Body of pancreas (tissue), 4 donors: ENCODE results near the gene PIBF1. TPM values are rescaled to one million over a fixed set of nuclear protein-coding genes. Genes with fewer than 3 reads are reported as not detected.

ENCODE experiments used
- ATAC-seq: fragments of 150-250 bp; one replicate; pipeline ENCODE4 v1.9.1; 2016
- DNase-seq, 4 donors: peaks; one replicate each; pipeline ENCODE4 v3.0.0-alpha.2; 2019
- H3K27ac ChIP-seq, 4 donors: fragments of 200-600 bp; sonication (generic); 1 replicate in 3 of 4; 2 replicates in 1 of 4; pipeline versions ENCODE4 v1.5.1 to v1.6.1; 2016 to 2019; ENCODE audit warnings: mild to moderate bottlenecking in 1 of 4, mixed read lengths in 1 of 4, moderate library complexity in 1 of 4
- H3K27me3 ChIP-seq, 2 donors: fragments of 200-600 bp; sonication (generic); one replicate each; pipeline ENCODE4 v1.6.0; 2016; ENCODE audit warnings: mild to moderate bottlenecking in 1 of 2
- H3K36me3 ChIP-seq, 2 donors: fragments of 200-600 bp; sonication (generic); replicated peaks in 1 of 2; 2 replicates each; pipeline ENCODE4 v1.5.1; 2016; ENCODE audit warnings: low read depth in 2 of 2; ENCODE audit not compliant: insufficient read depth in 1 of 2
- H3K4me1 ChIP-seq: fragments of 200-600 bp; sonication (generic); one replicate; pipeline ENCODE4 v1.6.0; 2016
- H3K4me3 ChIP-seq, 2 donors: fragments of 200-600 bp; sonication (generic); 1 replicate in 1 of 2; 2 replicates in 1 of 2; pipeline ENCODE4 v1.5.1; 2016 to 2019
- H3K9me3 ChIP-seq, 3 donors: fragments of 200-600 bp; sonication (generic); 1 replicate in 2 of 3; 2 replicates in 1 of 3; pipeline ENCODE4 v1.5.1; 2016
- POLR2A ChIP-seq, 3 donors: fragments of 450-650 bp; IDR thresholded peaks; one replicate each; pipeline ENCODE4 v1.6.1; 2016; ENCODE audit warnings: antibody characterized with exemption in 3 of 3, mild to moderate bottlenecking in 2 of 3
- WGBS, 2 donors: methylation state at CpG; one replicate each; pipeline ENCODE4 v1.1.5; 2017; 5-methylcytosine and 5-hydroxymethylcytosine counted together
- intact Hi-C: fragments of 100-400 bp; cut with DNase I; formaldehyde crosslinking; loops from one replicate; pipeline ENCODE4 v1.15.1; 2023
- total RNA-seq, 2 donors: library from RNA; depleted of rRNA; stranded (reverse); fragments of >200 nt; gene quantifications; one replicate each; pipeline ENCODE4 v1.1.0, GENCODE V29; 2016
- TF ChIP-seq, protein P1 (sequence below), 7 experiments: fragments of 450-650 bp in 4 of 7; fragments of 200-600 bp in 3 of 7; sonication (generic) in 3 of 7; IDR thresholded peaks; one replicate each; pipeline ENCODE4 v1.5.1; 2016 to 2019; ENCODE audit warnings: antibody characterized with exemption in 7 of 7

The PIBF1 gene
- total RNA-seq, 2 donors from 2014 or later: 7.6 to 25.9 TPM

DNA sequence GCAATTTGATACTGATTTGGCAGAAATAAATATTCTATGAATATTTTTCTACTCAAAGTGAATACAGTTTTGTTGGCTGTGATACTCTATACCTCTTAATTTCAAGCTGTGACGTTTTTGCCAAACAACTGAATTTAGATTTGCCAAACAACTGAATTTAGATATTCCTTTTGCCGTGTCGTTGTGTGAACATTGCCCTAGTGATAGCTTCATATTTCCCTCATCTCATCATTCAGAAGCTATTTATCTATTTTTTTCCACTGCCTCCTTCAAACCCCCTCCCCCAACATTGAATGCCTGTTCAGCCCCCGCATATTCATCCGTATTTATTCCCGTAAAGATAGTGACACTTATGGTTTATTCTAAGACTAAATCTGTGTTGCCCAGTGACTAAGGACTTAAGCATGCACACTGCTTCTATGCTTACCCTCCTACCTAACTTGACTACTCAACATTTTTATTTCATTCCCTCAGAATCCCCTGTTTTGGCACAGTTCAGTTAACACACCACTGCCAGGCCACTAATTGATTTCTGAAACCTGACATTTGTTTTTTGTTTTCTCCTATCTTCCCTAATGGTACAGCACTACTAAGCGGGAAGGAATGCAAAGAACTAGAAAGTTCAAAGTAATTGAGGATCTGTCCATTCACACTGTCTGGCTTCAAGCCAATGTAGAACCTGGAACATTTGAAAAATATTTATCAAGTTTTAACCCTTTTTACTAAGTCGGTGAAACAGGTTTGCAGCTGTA is 274.1 kb downstream of the PIBF1 start:
- Histone ChIP-seq H3K9me3 (no peaks in the 10 kb centered on the region), H3K4me3 (no peak overlapping the region), H3K36me3 (no peaks in the 10 kb centered on the region), H3K27me3 (no peaks in the 10 kb centered on the region), H3K4me1 (peaks cover 7% of the 10 kb centered on the region), H3K27ac (no peak overlapping the region)
- no peak for DNase-seq
- 60 to 62% methylated on average over 8 of the region's 8 CpGs for WGBS, 2 donors
- intact Hi-C loops: no loop called here
- TF ChIP-seq POLR2A (IDR thresholded peaks at IDR 0.05): no peak
- TF ChIP-seq, protein P1, sequence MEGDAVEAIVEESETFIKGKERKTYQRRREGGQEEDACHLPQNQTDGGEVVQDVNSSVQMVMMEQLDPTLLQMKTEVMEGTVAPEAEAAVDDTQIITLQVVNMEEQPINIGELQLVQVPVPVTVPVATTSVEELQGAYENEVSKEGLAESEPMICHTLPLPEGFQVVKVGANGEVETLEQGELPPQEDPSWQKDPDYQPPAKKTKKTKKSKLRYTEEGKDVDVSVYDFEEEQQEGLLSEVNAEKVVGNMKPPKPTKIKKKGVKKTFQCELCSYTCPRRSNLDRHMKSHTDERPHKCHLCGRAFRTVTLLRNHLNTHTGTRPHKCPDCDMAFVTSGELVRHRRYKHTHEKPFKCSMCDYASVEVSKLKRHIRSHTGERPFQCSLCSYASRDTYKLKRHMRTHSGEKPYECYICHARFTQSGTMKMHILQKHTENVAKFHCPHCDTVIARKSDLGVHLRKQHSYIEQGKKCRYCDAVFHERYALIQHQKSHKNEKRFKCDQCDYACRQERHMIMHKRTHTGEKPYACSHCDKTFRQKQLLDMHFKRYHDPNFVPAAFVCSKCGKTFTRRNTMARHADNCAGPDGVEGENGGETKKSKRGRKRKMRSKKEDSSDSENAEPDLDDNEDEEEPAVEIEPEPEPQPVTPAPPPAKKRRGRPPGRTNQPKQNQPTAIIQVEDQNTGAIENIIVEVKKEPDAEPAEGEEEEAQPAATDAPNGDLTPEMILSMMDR (IDR thresholded peaks at IDR 0.05): no peak
- no peak for ATAC-seq

DNA sequence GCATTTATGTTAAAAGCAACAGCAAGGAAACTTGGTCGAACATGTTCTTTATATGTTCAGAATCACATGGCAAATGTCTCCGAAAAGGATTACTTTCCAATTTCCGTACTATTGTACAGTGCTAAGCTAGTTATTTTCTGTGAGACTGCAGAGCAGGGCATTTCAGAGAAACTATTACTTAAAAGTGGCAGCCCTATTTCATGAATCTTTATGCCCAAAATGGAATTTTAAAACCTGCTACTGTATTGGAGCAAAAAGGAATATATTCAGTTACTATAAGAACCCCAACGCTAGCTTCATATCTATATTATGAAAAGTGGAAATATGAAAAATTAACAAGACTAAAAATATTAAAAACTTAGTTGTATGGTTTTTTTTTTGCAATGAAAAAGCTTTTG is 274.6 kb downstream of the PIBF1 start:
- Histone ChIP-seq H3K9me3 (no peaks in the 10 kb centered on the region), H3K27me3 (no peaks in the 10 kb centered on the region), H3K27ac (no peak overlapping the region), H3K4me3 (no peak overlapping the region), H3K36me3 (no peaks in the 10 kb centered on the region), H3K4me1 (peaks cover 10% of the 10 kb centered on the region)
- intact Hi-C loops: no loop called here
- DNase-seq (no peak), ATAC-seq (no peak)
- TF ChIP-seq, protein P1 (IDR thresholded peaks at IDR 0.05): no peak
- TF ChIP-seq POLR2A (IDR thresholded peaks at IDR 0.05): no peak
- 81 to 88% methylated on average over 4 of the region's 4 CpGs for WGBS, 2 donors

DNA sequence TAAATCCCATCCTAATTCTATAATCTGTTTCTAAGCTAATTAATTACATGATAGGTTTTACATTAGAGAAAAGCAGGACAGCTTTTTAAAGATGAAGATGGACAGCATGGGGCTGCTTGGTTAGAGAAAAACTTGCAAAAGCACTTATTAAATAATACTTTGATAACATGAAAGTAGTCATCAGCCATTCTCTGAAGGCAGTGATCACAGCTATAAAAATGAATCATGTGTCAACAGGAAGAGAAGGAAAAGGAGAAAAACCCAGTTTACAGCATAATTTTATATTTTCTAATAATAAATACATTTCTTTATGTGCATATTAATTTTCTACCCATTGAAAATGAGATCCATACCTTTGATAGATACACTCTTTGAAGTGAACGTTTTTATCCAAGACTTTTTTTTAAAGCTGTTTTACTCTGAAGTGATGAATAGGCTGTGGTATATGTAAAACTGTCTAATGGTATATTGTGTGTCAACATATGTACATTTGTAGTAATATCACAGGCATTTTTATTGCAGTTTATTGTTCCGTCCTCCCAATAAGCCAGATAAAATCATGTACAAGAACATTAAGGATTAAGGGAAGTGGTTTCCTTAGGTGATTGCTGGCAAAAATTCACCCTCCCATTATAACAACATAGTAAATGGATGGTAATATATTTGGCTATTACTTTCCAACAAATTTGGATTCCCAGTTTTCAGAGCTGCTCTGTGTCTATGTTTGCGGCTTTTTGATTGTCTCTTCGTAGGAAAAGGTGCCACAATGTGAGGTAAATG is 275.5 kb downstream of the PIBF1 start:
- Histone ChIP-seq H3K4me3 (no peak overlapping the region), H3K27me3 (no peaks in the 10 kb centered on the region), H3K27ac (no peak overlapping the region), H3K36me3 (no peaks in the 10 kb centered on the region), H3K9me3 (no peaks in the 10 kb centered on the region), H3K4me1 (peaks cover 20% of the 10 kb centered on the region)
- WGBS, 2 donors: 63 to 78% methylated on average over 4 of the region's 4 CpGs
- no peak for TF ChIP-seq POLR2A (IDR thresholded peaks at IDR 0.05)
- TF ChIP-seq, protein P1 (IDR thresholded peaks at IDR 0.05): no peak
- intact Hi-C loops: no loop called here
- ATAC-seq: no peak
- DNase-seq: no peak

DNA sequence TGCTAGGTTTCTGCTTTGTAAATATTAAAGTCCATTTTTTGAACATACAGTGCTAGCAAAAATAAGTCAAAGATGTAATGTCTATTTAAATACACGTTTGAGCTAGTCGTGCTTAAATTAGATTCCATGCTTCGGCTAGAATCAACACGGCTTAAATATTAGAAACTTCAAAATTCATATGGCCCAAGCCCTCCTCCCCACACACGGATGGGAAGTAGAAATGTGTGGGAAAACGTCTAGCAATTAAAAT is 276.1 kb downstream of the PIBF1 start:
- H3K27ac ChIP-seq: peak overlapping the region in 2 of 4 donors; percentile 86 to 89
- intact Hi-C loops: no loop called here
- H3K4me1 ChIP-seq: peaks cover 21% of the 10 kb centered on the region
- ATAC-seq (no peak), DNase-seq (no peak)
- peak overlapping the region in 1 of 2 donors; percentile 3 for H3K4me3 ChIP-seq
- no peaks in the 10 kb centered on the region for H3K9me3 ChIP-seq
- H3K27me3 ChIP-seq: no peaks in the 10 kb centered on the region
- no peak for TF ChIP-seq POLR2A (IDR thresholded peaks at IDR 0.05)
- TF ChIP-seq, protein P1 (IDR thresholded peaks at IDR 0.05): no peak
- H3K36me3 ChIP-seq: no peaks in the 10 kb centered on the region
- 15 to 17% methylated on average over 6 of the region's 6 CpGs for WGBS, 2 donors

DNA sequence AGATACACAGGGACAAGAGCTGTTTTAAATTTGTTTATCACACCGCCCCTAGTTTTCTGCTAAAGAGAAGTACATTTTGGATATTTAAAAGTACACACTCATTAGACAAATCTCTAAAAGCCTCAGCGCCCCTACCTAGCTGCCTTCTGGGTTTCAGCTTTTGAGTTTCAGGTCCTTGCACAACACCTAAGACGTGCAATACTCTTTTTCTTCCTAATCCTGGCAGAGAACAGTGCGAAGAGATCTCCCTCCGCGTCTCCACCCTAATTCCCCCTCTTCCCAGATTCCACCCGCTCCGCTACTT is 276.5 kb downstream of the PIBF1 start:
- DNase-seq (no peak), ATAC-seq (no peak)
- H3K9me3 ChIP-seq: no peaks in the 10 kb centered on the region
- H3K36me3 ChIP-seq: no peaks in the 10 kb centered on the region
- H3K27me3 ChIP-seq: no peaks in the 10 kb centered on the region
- peak overlapping the region; percentile 3 to 61 for H3K4me3 ChIP-seq
- TF ChIP-seq, protein P1 (IDR thresholded peaks at IDR 0.05): peak in 1 of 7 experiments; percentile 3
- TF ChIP-seq POLR2A (IDR thresholded peaks at IDR 0.05): no peak
- peak overlapping the region; percentile 18 to 89 (median 88) for H3K27ac ChIP-seq
- intact Hi-C loops: no loop called here
- WGBS, 2 donors: 0% methylated on average over 8 of the region's 8 CpGs
- H3K4me1 ChIP-seq: peaks cover 25% of the 10 kb centered on the region
